ENCODE data around the gene KRT2.

KRT2 gene

GRCh38 chr12:52651726-52652261, at the start of gene KRT2:
TSS of gene KRT2 (minus strand) at chr12:52652211. CDS start at chr12:52652142, 69 bp downstream.
- H3K36me3 ChIP-seq (ENCODE audit: control insufficient read depth, insufficient read depth, low read length): no peaks in the 10 kb centered on the region
- no peaks in the 10 kb centered on the region; the same call in none of the 2 replicates for H3K27me3 ChIP-seq (replicated peaks; ENCODE audit: control insufficient read depth, insufficient read depth, low read length)
- no peak for DNase-seq (ENCODE audit: extremely low read depth, insufficient read length)
- no peak for TF ChIP-seq CTCF (IDR thresholded peaks at IDR 0.05; ENCODE audit: insufficient read depth, low read length, poor library complexity, severe bottlenecking)
- H3K4me3 ChIP-seq (replicated peaks; ENCODE audit: low read depth, low read length): no peak within 1 kb of the TSS

- Histone ChIP-seq H3K36me3 (ENCODE audit: control insufficient read depth, insufficient read depth, low read length) (no peaks in the 10 kb centered on the region), H3K27me3 (replicated peaks; ENCODE audit: control insufficient read depth, insufficient read depth, low read length) (no peaks in the 10 kb centered on the region; the same call in 1 of the 2 replicates), H3K4me3 (replicated peaks; ENCODE audit: low read depth, low read length) (no peak overlapping the region)
- DNase-seq (ENCODE audit: extremely low read depth, insufficient read length): no peak
- TF ChIP-seq CTCF (IDR thresholded peaks at IDR 0.05; ENCODE audit: insufficient read depth, low read length, poor library complexity, severe bottlenecking): no peak
Observed at GRCh38 chr12:52701281-52701680, 49.3 kb upstream of the KRT2 start.

- no peak for TF ChIP-seq CTCF (IDR thresholded peaks at IDR 0.05; ENCODE audit: insufficient read depth, low read length, poor library complexity, severe bottlenecking)
- no peak for DNase-seq (ENCODE audit: extremely low read depth, insufficient read length)
- Histone ChIP-seq H3K36me3 (ENCODE audit: control insufficient read depth, insufficient read depth, low read length) (no peaks in the 10 kb centered on the region), H3K4me3 (replicated peaks; ENCODE audit: low read depth, low read length) (no peak overlapping the region), H3K27me3 (replicated peaks; ENCODE audit: control insufficient read depth, insufficient read depth, low read length) (no peaks in the 10 kb centered on the region; the same call in 1 of the 2 replicates)
Observed at GRCh38 chr12:52699960-52700359, 47.9 kb upstream of the KRT2 start.

GRCh38 chr12:52699373-52699772, 47.4 kb upstream of the KRT2 start:
- Histone ChIP-seq H3K36me3 (ENCODE audit: control insufficient read depth, insufficient read depth, low read length) (no peaks in the 10 kb centered on the region), H3K4me3 (replicated peaks; ENCODE audit: low read depth, low read length) (no peak overlapping the region), H3K27me3 (replicated peaks; ENCODE audit: control insufficient read depth, insufficient read depth, low read length) (no peaks in the 10 kb centered on the region; the same call in 1 of the 2 replicates)
- no peak for DNase-seq (ENCODE audit: extremely low read depth, insufficient read length)
- TF ChIP-seq CTCF (IDR thresholded peaks at IDR 0.05; ENCODE audit: insufficient read depth, low read length, poor library complexity, severe bottlenecking): no peak

GRCh38 chr12:52698651-52699340, 46.8 kb upstream of the KRT2 start:
- H3K36me3 ChIP-seq (ENCODE audit: control insufficient read depth, insufficient read depth, low read length): no peaks in the 10 kb centered on the region
- H3K27me3 ChIP-seq (replicated peaks; ENCODE audit: control insufficient read depth, insufficient read depth, low read length): no peaks in the 10 kb centered on the region; the same call in 1 of the 2 replicates
- H3K4me3 ChIP-seq (replicated peaks; ENCODE audit: low read depth, low read length): no peak overlapping the region
- no peak for DNase-seq (ENCODE audit: extremely low read depth, insufficient read length)
- TF ChIP-seq CTCF (IDR thresholded peaks at IDR 0.05; ENCODE audit: insufficient read depth, low read length, poor library complexity, severe bottlenecking): no peak
